Motor neuron (in vitro differentiated cells): ENCODE results near the gene CFDP1. TPM values are rescaled to one million over a fixed set of nuclear protein-coding genes. Genes with fewer than 3 reads are reported as not detected.

Experiments
- ATAC-seq, 8 experiments: fragments of 200-7000 bp; cut with Tn5 transposase; replicated peaks in 6 of 8; 2 replicates each; pipeline ENCODE4 v1.8.0; 2021; ENCODE audit warnings: mild to moderate bottlenecking in 8 of 8, moderate library complexity in 8 of 8
- H3K27ac ChIP-seq, 2 donors: fragments of 250-450 bp; sonication (Bioruptor Pico); 2 replicates each; pipeline ENCODE4 v1.9.0; 2021; ENCODE audit warnings: antibody characterized with exemption in 2 of 2, mild to moderate bottlenecking in 2 of 2, moderate library complexity in 1 of 2
- H3K4me1 ChIP-seq, 2 donors: fragments of 250-450 bp; sonication (Bioruptor Pico); replicated peaks in 1 of 2; 2 replicates each; pipeline ENCODE4 v1.6.1; 2021; ENCODE audit warnings: antibody characterized with exemption in 2 of 2, mild to moderate bottlenecking in 2 of 2, moderate library complexity in 1 of 2
- H3K4me3 ChIP-seq, 5 donors: fragments of 250-450 bp; sonication (Bioruptor Pico); 2 replicates each; pipeline ENCODE4 v1.9.0; 2021; ENCODE audit warnings: antibody characterized with exemption in 5 of 5, mild to moderate bottlenecking in 5 of 5, moderate library complexity in 4 of 5
- WGBS, 10 experiments: fragments of 450-650 bp; shearing (Covaris generic); methylation state at CpG; one replicate each; pipeline ENCODE4 v1.0.0; 2022; 5-methylcytosine and 5-hydroxymethylcytosine counted together
- in situ Hi-C, 9 experiments: fragments of 400-800 bp; cut with MboI; loops; one replicate each; pipeline ENCODE4 v1.15.0; 2021; ENCODE audit warnings: low sequenced_read_pairs in 9 of 9, low pct_unique_long_range_greater_than_20kb in 2 of 9; ENCODE audit not compliant: unreplicated experiment in 9 of 9
- total RNA-seq, 8 experiments: library from RNA; unstranded; fragments of 300-600 nt; gene quantifications; 2 replicates each; pipeline versions ENCODE4 v1.2.3 to v1.2.4, GENCODE V29; 2022

Gene CFDP1
- total RNA-seq, 8 experiments from 2014 or later = 43.5 to 130 (median 107) TPM

DNA sequence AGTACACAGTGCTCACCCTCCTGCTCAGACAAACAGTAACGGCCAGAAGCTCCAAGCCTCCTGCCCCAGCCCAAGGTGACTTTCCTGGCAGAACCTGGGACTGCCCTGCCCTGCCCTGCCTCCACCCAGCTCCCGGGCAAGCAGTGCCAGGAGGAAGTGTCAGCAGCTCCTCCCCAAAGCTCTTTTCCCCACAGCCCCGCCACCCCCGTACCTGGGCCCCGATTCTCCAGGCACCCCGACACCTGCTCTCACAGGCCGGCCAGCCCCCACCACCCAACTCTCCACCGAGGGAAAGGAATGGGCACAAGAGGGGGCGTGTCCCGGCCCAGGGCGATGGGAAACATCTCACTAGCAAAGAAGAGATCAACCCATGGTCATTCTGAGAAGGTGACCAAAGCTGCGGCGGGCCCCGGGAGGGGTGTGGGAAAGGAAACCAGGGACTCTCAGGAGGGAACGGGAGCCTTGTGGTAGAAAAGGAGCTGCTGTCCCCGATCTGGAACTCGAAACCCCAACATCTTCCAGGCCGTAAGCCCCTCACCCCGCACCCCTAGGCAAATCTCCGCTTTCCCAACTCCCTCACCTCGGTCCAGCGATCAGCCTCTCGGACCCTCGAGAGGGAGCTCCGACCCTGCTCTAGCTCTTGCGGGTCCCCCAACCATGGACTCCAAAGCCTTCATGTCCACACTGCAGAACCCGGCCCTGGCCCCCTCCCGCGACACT, 183.1 kb downstream of the CFDP1 start:
- H3K4me1 ChIP-seq = peaks cover 25 to 48% of the 10 kb centered on the region in 2 donors
- WGBS, 10 experiments = 60% methylated on average over 1 of the region's 29 CpGs; no CpG with 5 or more reads in 9 of the 10 experiments
- ATAC-seq = peak in 2 of 8 experiments; percentile 0 to 1
- in situ Hi-C loops = no loop called here
- H3K27ac ChIP-seq = peak overlapping the region in 1 of 2 donors; percentile 87
- peak overlapping the region; percentile 56 to 91 (median 63) for H3K4me3 ChIP-seq

DNA sequence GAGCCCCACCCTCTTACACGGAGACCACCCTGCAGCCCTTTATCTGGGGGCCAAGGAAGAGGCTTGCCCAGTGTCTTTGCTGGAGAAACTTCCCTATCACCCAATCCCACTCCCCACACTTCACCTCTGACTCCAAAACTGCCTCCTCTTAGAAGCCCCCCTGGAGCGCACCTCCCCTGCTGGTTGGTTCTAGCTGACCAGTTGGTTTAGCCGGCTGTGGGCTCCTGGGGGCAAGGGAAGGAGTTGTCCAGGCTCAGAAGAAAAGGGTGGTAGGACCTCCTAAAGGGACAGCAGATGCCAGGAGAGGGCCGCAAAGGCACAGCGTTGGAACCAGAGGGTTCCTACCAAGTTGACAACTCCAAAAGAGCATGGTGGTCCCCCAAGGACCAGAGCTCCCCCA, 183.9 kb downstream of the CFDP1 start:
- Histone ChIP-seq H3K27ac (no peak overlapping the region), H3K4me3 (no peak overlapping the region), H3K4me1 (peaks cover 28 to 48% of the 10 kb centered on the region in 2 donors)
- in situ Hi-C loops = loop anchor here in 1 of 9 experiments (25.0 kb wide), 1 partner anchor 138 kb away; no protein-coding TSS in a partner anchor
- ATAC-seq = no peak
- WGBS, 10 experiments = 50 to 100% (median 70%) methylated on average over 1 to 3 of the region's 5 CpGs; no CpG with 5 or more reads in 6 of the 10 experiments

DNA sequence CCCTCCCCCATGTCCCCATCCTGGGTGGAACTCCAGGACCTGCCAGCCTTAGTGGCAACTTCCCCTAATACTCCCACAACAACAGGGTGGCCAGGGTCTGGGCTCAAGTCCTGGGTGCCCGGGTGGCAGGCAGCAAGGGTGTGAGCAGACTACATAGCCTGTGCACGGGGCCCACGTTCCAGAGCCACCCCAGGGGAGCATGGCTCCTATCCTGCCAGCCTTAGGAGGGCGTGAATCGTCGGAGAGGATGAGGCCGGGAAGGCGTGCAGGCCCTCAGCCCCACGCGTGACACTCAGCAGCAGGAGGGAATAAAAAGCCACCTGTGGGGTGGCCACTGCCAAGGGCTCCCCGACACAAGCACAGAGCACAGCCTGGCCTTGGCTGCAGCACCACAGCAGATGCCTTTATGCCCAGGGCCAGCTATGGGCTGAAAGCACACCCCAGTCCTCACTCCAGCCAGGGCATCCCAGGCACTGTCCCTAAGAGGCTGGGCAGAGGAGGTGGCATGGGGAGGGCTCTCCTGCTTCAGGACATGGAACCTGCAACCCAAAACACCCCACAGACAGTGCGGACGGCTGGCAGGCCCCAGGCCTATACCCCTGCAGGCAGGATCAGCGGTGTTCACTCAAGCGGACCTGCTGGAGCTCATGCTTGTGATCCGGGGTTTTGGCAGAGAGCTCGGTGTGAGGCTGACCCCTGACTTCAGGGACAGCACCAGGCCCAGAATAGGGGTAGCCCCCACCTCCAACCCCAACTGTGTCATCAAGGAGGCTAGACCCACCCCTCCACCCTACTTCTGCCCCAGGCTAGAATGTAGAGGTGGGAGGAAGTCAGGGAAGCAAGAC, 184.5 kb downstream of the CFDP1 start:
- no peak overlapping the region for H3K27ac ChIP-seq
- WGBS, 10 experiments = 80 to 91% methylated on average over 1 to 6 of the region's 17 CpGs; no CpG with 5 or more reads in 8 of the 10 experiments
- peaks cover 28 to 50% of the 10 kb centered on the region in 2 donors for H3K4me1 ChIP-seq
- in situ Hi-C loops = loop anchor here in 1 of 9 experiments (25.0 kb wide), 1 partner anchor 139 kb away; no protein-coding TSS in a partner anchor
- no peak for ATAC-seq
- no peak overlapping the region for H3K4me3 ChIP-seq

DNA sequence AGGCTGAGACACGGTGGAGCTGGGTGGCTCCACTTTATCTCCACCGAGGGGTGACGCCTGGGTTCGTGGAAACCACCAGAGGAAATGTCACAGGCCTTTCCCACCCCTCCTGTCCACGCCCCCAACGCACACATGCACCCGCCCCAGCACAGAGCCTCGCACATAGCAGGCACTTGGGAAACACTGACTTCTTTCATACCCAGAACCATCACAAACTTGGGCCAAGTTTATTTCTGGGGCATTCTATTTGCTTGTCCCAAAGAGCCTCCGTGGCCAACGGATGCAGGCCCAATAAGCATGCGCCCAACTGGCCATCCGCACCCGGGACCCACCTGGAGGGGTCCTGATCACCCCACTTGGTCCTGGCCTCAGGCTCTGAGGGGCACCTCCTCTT, 185.2 kb downstream of the CFDP1 start:
- H3K4me1 ChIP-seq = peaks cover 22 to 44% of the 10 kb centered on the region in 2 donors
- 40 to 100% (median 90%) methylated on average over 1 of the region's 13 CpGs; no CpG with 5 or more reads in 6 of the 10 experiments for WGBS, 10 experiments
- in situ Hi-C loops = loop anchor here in 1 of 9 experiments (25.0 kb wide), 1 partner anchor 139 kb away; no protein-coding TSS in a partner anchor
- no peak for ATAC-seq
- no peak overlapping the region for H3K4me3 ChIP-seq
- H3K27ac ChIP-seq = no peak overlapping the region

DNA sequence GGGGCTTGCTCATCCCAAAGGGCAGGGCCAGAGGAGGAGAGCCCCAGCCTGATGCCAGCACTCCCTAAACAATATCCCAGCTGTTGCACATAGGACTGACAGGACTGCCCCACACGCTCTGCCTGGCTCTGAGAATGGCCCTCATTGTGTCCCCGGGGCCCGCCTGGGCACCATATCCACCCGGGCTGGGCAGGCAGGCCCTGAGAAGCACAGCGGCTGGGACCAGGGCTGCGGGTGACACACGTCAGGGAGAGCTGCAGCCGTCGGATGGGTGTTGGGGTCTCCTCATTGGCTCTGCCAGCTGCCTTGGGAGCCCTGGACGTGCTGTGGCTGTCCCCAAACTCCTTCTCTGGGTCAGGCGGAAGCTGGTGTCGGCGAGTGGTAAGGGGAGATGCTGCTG, 186.1 kb downstream of the CFDP1 start:
- in situ Hi-C loops = loop anchor here in 1 of 9 experiments (25.0 kb wide), 1 partner anchor 140 kb away; no protein-coding TSS in a partner anchor
- WGBS, 10 experiments = 70 to 100% (median 94%) methylated on average over 2 to 6 of the region's 13 CpGs; no CpG with 5 or more reads in 6 of the 10 experiments
- no peak for ATAC-seq
- H3K27ac ChIP-seq = no peak overlapping the region
- no peak overlapping the region for H3K4me3 ChIP-seq
- peaks cover 20 to 35% of the 10 kb centered on the region in 2 donors for H3K4me1 ChIP-seq

DNA sequence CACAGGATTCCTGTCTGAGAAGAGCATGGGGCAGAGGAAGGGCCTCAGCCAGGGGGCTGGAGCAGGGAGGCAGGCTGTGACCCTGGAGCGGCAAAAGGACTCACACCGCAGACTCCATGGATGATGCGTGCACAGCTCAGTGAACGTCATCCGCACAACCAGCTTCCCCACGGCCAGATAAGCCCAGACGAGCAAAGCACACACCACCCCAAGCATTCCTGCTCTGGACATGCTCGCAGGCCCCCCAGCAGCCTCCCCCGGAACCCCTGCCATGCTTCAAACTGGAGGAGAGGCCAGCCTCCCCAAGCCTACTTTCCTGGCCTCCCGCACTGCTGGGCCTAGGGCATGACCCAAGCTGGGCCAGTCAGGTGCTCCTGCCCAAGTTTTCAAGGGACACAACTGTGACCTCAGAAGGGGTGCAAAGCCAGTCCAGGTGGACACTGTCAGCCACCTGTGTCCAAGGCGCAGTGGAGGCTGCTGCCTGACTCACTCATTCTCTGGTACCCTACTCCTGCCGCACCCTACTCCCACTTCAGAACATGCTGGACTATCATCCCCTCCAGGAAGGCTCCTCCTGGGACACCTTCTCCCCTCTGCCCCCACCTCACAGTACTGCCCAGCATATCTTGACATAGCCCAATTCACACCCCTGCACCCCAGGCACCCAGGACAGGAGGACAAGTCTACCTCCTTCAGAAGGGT, 186.6 kb downstream of the CFDP1 start:
- Histone ChIP-seq H3K4me1 (peaks cover 18 to 30% of the 10 kb centered on the region in 2 donors), H3K27ac (no peak overlapping the region), H3K4me3 (no peak overlapping the region)
- 80 to 100% (median 80%) methylated on average over 1 to 2 of the region's 12 CpGs; no CpG with 5 or more reads in 7 of the 10 experiments for WGBS, 10 experiments
- in situ Hi-C loops = loop anchor here in 1 of 9 experiments (25.0 kb wide), 1 partner anchor 141 kb away; no protein-coding TSS in a partner anchor
- ATAC-seq = no peak

DNA sequence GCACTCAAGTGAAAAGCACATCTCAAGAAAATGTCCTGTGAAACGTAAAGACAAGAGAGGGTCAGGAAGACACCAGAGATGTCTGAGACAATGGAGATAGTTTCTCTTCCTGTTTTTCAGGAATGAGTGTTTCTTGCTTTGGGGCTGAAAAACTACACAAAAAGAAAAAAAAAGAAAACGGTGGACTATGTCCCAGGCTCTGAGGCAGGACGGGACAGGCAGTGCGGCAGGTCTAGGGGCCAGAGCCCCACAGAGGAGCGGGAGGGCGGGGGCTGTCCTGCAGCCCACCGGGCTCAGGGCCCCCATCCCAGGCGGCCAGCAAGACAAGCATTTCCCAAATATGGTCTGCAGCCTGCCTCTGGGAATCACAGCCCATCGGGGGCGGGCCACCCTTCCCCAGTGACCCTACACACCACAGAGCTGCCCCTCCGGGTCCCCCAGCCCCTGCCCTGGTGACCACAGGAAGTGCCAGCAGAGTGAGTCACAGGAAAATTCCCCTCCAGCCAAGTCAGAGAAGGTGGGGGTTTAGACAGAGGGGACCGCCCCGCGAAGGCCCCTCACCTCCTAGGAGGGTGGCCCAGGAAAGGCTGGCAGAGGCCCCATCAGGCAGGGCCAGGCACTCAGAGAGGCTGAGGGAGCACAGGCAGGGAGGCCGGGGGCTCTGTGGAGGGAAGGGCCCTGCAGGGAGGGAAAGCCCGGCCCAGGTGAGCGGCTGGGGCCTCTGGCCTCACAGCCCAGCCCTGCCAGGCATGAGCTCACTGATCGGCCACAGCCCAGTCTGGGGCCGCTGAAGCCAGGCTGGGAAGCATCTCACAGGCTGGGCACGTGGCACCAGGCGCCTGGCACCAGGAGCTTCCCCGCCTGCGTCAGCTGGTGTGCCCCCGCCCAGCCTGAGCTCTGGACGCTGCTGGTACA, 188.2 kb downstream of the CFDP1 start:
- 40 to 80% (median 43%) methylated on average over 1 to 2 of the region's 25 CpGs; no CpG with 5 or more reads in 7 of the 10 experiments for WGBS, 10 experiments
- in situ Hi-C loops = loop anchor here in 1 of 9 experiments (25.0 kb wide), 1 partner anchor 142 kb away; no protein-coding TSS in a partner anchor
- Histone ChIP-seq H3K27ac (peak overlapping the region in 1 of 2 donors; percentile 66), H3K4me1 (peaks cover 16 to 28% of the 10 kb centered on the region in 2 donors), H3K4me3 (no peak overlapping the region)
- ATAC-seq = peak; percentile 50 to 89 (median 87)

DNA sequence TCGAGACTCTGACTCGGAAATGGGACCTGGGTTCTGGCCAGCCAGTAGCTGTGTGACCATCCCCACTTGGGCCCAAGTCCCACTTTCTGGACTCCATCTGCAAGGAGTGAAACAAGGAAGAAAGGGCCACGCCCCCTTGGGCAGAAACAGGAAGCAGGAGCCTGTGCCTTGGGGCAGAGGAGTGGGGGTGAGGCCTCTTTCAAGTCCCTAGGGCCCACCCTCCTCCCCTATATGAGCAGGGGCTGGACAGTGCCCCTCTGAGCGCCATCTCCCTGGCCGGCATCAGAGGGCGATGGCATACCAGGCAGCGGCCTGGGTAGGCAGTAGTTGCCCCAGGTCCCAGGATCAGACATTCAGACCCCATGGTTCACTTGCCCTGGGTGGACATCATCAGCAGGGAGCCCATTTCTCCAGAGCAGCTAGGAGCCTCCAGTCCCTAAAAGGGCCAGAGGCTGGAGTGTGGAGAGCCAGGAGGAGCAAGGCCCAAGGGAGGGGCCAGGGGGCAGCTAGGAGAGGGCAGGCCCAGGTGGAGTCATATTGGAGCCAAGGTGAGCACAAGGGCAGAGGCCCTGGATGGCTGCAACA, 189.0 kb downstream of the CFDP1 start:
- Histone ChIP-seq H3K4me3 (no peak overlapping the region), H3K27ac (peak overlapping the region in 1 of 2 donors; percentile 66), H3K4me1 (peaks cover 10 to 30% of the 10 kb centered on the region in 2 donors)
- in situ Hi-C loops = loop anchor here in 1 of 9 experiments (25.0 kb wide), 1 partner anchor 143 kb away; no protein-coding TSS in a partner anchor
- peak in 2 of 8 experiments; percentile 3 to 11 for ATAC-seq
- 0 to 88% methylated on average over 2 to 3 of the region's 7 CpGs; no CpG with 5 or more reads in 8 of the 10 experiments for WGBS, 10 experiments

Other genes starting within 250 kb of the CFDP1 start
- under 1 TPM in 7 of 8 experiments, not detected in 1; 0.07 to 0.87 (median 0.29) TPM for gene CTRB2, start 226.3 kb downstream of the CFDP1 start, total RNA-seq
- gene CTRB1, start 214.5 kb downstream of the CFDP1 start, total RNA-seq = 1 to 10 TPM in 2 of 8 experiments, under 1 TPM in 6; 0.11 to 1.5 (median 0.41) TPM
- 10 to 100 TPM; 14.5 to 38.4 (median 22.2) TPM for gene BCAR1, start 181.9 kb downstream of the CFDP1 start, total RNA-seq
- gene TMEM170A, start 31.2 kb upstream of the CFDP1 start, total RNA-seq = 10 to 100 TPM in 7 of 8 experiments, 1 to 10 TPM in 1; 7.9 to 24.2 (median 17.1) TPM
- 1 to 10 TPM in 2 of 8 experiments, under 1 TPM in 6; 0.10 to 9.6 (median 0.49) TPM for gene CHST6, start 61.9 kb upstream of the CFDP1 start, total RNA-seq
- 1 to 10 TPM in 1 of 8 experiments, under 1 TPM in 7; 0.20 to 1.5 (median 0.48) TPM for gene CHST5, start 102.6 kb upstream of the CFDP1 start, total RNA-seq
- gene TMEM231, start 122.7 kb upstream of the CFDP1 start, total RNA-seq = 10 to 100 TPM in 6 of 8 experiments, 1 to 10 TPM in 2; 7.8 to 66.5 (median 12.7) TPM
- gene GABARAPL2, start 132.9 kb upstream of the CFDP1 start, total RNA-seq = 100 to 1,000 TPM; 111 to 235 (median 143) TPM
- 10 to 100 TPM; 34.0 to 67.2 (median 48.7) TPM for gene ADAT1, start 189.8 kb upstream of the CFDP1 start, total RNA-seq
- 100 to 1,000 TPM; 106 to 187 (median 127) TPM for gene KARS1, start 214.2 kb upstream of the CFDP1 start, total RNA-seq
- gene TERF2IP, start 214.3 kb upstream of the CFDP1 start, total RNA-seq = 100 to 1,000 TPM in 5 of 8 experiments, 10 to 100 TPM in 3; 55.4 to 212 (median 150) TPM
- 1 to 10 TPM in 2 of 8 experiments, under 1 TPM in 6; 0.41 to 2.5 (median 0.83) TPM for gene CPHXL2, start 243.5 kb upstream of the CFDP1 start, total RNA-seq